NCI-H345 treated with DMSO at 0.1 percent for 48 hours (cell line): ENCODE data around the gene TNFRSF1B.

Experiments used
- DNase-seq: peaks from one replicate; lab custom pipeline; 2025; ENCODE audit not compliant: unreplicated experiment; lab: John Stamatoyannopoulos, UW

The TNFRSF1B gene

DNA sequence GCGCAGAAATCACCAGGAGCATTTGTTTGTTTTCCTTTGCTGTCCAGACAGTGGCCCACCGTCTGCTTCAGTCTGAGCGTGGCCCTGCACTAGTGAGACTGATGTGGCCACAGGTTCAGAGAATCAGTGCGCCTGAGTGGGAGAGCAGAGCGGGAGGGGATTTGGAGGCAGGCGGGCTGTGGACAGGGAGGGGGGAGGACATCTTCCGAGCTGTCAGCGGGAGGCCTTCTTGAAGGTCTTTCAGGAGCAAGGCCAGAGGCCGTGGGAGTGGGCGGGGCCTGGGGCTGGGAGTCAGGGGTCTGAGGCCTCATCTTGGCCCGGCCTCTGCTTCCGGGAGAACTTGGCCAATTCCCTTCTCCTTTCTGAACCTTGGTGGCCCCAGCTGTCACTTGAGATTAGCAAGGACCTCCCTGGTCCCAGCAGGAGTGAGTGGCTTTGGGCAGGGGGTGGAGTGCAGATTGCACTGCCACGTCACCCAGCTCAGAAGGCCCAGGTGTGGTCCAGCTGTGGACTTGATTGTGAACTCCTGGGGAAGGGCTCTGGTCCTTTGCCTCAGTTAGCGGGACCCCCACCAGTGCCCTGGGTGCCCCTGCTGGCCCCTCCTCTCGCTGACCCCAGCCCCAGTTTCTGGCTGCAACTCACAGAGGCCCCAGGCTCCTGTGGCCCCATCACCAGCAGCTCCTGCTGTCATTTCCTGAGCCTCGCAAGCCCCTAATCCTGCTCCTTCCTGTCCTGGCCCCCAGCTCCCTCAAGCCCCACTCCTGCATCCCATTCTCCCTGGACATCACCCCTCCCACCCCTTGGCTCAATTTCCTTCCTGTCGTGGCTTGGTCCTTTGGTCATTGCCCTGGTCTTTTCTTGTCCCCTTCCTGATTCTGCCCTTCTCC is 8.4 kb downstream of the TNFRSF1B start:
- DNase-seq, result no peak

DNA sequence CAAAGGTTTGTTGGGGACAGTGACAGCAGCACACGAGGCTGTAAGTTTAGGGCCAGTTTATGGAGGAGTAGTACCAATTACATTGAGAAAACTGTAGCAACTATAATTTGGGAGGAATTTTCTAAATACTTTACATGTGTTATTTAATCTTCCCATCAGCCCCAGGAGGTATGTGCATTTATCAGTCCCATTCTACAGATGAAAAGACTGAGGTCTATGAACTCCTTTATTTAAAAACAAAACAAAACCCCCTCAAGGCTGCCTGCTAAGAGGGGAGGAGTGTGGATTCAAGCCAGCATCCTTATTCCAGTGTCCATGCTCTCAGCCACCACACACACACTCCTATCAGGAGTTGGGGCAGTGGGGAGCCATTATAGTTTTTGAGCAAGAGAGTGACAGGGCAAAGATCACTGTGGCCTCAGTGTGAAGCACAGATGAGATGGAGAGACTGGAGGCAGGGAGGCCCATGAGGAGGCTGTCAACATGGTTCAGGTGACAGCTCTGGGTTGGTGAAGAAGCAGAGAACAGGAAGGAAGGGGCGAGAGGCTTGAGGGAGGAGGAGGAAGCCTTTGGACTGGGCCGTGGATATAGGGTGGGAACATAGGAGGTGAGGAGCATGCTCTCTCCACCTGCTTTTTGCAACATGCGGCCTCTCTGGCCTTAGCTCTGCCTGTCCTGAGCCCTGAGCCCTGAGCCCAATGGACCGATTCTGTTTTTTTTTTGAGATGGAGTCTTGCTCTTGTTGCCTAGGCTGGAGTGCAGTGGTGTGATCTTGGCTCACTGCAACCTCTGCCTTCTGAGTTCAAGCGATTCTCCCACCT is 9.7 kb downstream of the TNFRSF1B start:
- no peak for DNase-seq

DNA sequence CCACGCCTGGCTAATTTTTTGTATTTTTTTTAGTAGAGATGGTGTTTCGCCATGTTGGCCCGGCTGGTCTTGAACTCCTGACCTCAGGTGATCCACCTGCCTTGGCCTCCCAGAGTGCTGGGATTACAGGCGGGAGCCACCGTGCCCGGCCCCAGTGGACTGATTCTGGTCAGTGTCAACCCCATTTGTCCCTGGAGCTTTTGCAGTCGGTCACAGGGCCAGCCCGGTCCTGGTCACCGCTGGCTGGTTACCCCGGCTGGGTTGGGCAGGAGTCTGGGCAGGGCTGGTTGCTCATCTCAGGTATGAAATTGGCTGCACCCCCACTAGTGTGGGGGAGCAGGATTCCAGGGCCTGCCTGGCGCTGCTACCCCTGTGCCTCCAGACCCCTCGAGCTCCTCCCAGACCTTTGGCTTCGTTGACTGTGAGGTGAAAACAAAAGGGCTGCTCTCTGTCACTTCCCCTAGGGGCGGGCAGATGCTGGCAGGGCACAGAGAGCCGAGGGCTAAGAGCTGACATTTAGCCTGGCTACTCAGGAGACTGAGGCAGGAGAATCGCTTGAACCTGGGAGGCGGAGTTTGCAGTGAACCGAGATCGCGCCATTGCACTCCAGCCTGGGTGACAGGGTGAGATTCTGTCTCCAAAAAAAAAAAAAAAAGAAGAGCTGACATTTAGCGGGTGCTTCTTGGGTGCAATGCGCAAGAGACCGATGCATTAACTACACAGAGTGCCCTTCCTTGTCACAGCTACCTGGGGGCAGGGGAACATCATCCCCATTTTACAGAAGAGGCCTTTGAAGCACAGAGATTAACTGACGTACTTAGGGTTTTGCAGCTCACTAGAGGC is 10.6 kb downstream of the TNFRSF1B start:
- DNase-seq, result no peak

DNA sequence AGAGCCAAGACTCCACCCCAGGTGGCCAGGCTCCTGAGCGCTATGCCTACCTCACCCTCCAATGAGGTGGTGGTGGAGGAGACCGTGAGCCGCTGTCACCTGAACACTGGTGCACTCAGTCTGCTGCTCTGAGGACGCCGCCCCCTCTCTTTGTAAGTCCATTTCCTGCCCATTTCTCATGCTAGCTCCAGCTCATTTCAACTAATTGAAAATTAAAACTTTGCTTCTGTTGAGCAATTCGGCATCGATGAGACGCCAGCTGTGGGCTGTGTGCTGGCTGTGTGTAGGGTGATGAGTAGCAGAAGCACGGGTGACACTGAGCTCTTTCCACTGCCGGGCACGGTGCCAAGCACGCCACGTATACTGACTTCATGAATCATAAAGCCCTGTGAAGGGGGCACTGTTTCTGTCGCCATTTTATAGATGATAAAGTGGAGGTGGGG is 11.2 kb downstream of the TNFRSF1B start:
- DNase-seq, result peak; percentile 80

DNA sequence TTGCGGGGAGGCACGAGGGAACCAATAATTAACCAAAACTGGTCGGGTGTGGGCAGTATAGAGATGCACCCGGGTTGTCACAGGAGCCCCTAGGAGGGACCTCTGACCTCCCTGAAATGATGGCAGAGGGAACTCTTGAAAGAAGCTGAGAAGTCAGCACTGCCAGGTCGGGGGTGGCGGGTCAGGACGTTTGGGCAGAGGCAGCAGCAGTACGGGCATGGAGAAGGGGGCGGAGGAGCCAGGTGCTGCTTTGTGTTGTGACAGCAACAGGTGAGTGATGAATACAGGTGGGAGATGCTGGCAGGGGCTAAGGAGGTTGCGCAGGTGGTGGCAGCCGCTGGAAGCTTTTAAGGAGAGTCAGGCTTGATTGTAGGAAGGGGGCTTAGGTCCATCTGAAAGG is 11.7 kb downstream of the TNFRSF1B start:
- DNase-seq, result peak; percentile 64

DNA sequence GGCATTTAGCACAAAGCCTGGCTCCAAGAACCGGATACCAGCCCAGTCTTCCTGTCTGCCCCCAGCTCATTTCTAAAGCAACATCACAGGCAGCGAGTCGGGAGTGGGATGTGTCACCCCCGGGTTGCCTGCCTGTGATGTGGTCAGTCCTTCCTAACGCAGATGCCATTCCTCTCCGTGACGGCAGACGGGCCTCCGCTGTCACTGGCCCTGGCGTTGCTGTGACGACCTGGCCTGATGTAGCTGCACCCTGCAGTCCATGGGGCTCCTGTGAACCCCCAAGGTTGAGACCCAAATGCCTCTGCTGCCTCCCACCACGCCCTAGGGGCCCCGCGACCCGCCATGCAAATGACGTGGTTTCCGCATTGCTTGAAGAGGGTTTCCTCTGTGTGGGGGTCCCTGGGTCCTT is 12.3 kb downstream of the TNFRSF1B start:
- DNase-seq, result no peak

DNA sequence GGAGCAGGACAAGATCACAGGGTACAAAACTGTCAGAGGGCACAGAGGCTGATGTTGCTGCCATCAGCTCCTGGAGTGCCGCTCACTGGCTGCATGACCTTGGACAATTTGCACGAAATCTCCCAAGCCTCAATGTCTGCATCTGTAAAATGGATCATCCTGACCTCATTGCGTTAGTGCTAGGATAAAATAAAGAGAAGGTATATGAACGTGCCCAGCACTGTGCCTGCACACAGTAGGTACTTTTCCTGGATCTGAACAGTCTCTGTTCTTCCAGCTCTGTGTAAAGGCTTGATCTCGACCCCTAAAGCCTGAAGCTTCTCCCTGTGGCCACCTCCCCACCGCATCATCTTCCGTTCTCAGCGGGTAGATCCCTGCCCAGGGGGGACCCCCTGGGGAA is 12.9 kb downstream of the TNFRSF1B start:
- no peak for DNase-seq

DNA sequence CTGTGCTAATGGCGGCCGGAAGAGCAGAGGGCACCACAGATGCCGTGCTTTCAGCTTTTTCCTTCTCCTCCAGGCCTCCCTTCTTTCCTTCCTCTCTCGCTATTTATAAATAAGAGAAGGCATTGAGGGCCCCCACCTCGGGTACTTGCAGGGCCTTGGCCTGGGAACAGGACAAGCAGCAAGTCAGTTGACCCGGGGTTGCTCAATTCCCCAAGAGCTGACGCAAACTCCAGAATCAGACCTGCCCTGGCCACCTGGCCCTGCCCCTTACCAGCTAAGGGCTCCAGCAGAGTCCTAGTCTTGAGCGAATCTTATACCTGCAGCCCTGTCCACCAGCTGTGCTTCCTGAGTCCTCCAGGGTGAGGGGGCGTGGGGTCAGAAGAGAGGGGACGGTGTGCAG is 13.5 kb downstream of the TNFRSF1B start:
- no peak for DNase-seq

DNA sequence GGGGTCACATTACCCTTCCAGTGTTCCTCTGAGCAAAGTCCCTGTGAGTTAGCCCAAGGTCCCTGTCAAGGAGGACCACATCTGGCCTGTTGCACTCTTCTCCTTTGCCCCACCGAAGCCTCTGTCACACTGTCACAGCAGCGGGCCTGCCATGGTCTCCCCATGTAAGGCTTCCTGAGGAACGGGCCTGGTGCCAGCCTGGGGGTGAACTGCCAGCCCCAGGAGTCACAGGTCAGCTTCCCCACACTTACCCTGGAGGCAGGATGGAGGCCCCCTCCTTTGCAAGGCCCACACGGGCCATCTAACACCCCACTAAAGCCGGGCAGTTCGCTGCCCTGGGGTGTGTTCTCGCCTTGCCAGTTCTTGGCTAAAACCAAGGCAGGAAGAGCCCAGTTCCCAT is 14.1 kb downstream of the TNFRSF1B start:
- DNase-seq, result no peak

DNA sequence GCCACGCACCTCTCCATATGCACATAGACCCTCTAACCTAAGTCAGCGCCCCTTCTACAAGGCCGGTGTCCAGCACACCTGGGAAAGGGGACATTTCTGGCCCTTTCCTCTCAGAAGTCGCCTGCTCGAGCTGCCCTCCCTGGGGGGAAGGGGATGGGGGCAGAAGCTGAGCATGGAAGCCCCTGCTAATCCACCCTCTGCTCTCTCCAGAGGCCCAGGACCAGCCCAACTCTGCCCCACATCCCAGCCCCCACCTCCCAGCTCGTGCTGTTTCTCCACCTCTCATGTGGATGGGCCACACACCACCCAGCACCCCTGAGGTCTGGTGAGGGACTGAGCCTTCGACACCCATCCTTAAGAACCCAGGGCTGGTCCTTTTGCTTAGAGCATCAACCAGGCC is 14.8 kb downstream of the TNFRSF1B start:
- DNase-seq, result no peak

DNA sequence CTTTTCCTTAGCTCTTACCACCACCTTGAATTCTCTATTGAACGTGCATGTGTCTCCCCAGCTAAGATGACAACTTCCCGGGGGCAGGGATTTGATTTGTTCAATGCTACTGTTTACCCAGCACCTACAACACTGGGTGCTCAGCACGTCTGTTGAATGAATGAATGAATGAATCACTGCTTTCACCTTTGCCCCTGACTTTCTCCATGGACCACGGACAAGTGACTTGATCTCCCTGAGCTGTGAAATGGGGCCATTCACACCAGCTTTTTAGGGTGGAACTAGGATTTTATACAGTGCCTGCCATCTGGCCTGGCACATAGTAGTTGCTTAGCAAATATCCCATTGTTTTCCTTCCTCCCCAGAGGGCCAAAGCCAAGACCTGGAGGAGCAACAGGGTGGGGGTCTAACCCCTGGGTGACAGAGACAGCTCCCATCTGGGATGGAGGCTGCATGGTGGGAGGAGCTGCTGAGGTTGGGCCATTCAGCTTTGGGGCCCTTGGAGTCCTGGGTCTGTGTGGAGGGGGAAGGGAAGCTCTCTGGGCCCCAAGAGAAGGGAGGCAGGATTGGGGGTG is 15.7 kb downstream of the TNFRSF1B start:
- DNase-seq, result no peak

DNA sequence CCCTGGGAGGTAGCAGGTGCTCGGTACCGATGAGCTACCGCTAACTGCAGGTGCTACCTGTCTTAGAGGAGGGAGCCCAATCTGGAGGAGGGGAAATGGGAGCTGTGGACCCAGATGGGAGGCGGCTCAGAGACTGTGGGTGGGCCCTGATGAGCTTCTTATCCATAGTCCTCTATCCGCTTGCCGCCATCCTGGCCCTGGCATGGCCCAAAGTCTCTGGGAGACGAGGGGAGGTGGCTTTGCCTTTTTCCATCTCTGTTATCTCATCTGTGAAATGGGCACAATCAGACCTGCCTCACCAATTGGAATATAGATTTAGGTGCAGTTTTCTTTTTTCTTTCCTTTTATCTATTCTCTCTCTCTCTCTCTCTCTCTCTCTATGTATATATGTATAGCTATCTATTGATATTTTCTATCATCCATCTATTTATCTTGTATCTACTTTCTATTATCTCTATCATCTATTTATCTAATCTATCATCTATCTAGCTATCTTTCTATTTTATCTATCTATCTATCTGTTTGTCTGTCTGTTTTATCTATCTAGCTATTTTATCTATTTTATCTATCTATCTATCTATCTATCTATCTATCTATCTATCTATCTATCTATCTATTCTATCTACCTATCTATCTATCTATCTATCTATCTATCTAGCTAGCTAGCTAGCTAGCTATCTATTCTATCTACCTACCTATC is 16.5 kb downstream of the TNFRSF1B start:
- no peak for DNase-seq

DNA sequence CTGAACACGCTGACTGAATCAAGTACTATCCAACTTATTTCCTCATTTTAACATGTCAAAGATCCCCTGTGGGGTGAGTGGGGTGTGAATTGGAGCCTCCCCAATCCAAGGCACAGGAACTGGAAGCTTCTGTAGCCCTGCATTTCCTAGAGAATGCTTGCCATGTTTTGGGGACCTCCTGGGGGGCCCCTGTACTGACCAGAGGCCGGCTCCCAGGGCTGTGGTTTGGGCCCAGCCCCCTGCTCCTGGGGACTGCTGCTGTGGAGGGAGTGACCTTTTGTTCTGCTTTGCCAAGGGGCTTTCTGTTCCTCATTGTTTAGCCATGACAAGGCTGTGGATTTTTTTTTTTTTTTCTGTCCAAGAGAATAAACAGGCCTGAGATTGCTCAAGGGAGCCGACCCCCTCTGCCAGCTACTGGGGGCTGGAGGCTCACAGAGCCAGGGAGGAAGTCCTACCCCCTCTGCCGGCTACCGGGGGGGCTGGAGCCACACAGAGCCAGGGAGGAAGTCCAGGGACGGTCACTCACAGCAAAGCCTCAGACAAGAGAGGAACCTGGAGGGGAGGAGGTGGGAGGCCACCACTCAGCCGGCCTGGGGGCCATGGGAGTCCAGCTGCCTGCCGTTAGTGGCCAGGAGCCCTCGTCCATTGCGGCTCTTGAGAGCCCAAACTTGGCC is 17.4 kb downstream of the TNFRSF1B start:
- DNase-seq, result no peak

DNA sequence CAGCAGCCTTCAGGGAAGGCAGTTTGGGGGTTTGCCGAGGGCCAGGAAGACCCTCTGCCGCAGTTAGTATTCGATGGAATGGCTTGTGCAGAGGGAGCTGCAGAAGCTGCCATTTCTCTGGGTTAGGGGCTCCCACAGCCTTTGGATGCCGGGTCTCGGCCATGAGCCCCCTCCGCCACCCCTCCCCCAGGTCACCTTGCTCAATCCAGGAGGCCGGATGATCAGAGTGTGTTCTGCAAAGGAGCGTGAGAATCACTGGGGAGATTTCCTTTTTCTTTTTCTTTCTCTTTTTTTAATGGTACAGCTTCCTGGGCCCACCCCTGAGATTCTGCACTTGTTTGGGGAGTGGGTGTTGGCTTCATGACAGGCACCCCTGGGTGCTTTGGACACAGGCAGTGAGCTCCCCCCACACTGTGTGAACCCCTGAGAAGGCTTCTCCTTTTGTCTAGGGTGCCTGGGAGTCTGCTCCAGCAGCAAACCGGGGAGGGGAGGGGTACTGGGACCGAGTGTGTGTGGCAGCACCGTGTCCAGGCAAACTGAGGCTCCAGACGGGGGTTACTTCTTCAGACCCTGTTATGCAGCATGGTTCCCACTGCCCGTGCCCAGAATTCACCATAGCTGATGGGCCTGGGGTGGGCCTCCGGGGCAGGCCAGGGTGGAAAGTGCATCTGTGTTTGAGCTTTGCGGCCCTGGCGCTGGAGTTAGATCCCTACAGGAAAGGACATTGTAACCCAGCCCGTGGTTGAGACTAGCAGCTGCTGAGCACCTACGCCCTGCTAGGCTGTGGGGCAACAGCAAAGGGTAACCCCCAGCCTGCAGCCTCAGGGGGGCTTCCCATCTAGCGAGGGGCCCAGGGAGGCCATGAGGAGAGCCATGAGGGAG is 18.5 kb downstream of the TNFRSF1B start:
- no peak for DNase-seq

DNA sequence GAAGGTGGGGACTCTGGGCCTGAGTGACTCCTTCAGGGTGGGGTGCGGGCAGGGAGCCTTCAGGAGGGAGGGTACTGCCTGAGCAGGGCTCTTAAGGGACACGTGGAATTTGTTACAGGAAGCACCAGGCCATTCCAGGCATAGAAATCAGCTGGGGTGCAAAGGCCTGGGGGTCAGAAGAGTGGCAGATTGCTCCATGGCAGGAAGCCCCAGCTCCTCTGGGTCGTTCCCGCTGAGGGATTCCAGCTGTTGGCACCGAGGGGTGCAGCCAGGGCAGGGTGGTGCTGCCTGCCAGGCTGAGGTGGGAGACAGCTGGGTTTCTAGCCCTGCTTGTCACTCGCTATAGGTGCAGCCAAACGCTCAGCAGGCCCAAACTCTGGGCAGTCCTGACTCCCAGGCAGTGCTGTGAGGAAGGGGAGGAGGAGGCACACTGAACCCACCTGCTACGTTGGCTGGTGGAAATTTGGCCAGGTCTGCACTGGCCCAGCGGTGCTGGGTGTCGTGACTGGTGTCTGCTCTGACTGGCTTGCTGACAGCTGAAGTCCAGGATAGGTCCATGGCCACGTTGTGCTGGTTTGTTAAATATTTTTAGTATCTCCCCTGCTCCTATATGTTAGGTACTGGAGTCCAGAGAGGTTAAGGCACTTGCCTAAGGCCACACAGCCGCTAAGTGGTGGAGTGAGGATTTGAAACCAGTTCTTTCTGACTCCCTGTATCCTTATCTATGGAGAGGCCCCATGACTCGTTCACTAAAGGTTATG is 19.3 kb downstream of the TNFRSF1B start:
- DNase-seq, result no peak

DNA sequence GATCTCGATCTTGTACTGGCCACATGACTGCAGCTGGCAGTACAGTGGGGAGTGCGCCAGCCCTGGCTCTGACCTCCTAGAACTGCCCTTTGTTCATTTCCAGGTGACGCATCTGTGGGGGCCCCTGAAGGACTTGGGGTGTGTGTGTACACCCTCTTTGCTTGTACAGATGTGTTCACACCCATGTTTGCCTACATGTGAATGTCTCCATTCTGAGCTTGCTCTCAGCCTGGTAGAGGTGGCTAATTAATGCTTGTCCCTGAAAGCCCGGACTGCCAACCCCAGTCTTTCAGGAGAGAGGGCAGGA is 19.8 kb downstream of the TNFRSF1B start:
- no peak for DNase-seq

DNA sequence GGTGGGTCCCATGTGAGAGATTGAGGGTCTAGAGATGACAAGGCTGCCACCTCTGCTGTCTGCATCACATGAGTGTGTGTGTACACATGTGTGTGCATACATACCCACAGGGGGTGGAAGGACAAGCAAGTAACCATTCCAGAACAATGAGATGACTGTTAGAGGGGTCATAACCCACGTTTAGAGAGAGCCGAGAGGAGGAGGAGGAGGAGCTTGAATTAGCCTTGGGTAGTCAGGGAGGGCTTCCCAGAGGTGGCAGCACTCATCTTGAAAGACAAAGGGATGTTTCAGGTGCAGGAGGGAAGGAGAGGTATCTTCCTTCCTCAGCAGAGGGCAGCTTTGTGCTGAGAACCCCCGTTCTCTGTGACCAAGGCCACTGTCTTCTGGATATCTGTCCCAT is 21.3 kb downstream of the TNFRSF1B start:
- DNase-seq, result no peak

DNA sequence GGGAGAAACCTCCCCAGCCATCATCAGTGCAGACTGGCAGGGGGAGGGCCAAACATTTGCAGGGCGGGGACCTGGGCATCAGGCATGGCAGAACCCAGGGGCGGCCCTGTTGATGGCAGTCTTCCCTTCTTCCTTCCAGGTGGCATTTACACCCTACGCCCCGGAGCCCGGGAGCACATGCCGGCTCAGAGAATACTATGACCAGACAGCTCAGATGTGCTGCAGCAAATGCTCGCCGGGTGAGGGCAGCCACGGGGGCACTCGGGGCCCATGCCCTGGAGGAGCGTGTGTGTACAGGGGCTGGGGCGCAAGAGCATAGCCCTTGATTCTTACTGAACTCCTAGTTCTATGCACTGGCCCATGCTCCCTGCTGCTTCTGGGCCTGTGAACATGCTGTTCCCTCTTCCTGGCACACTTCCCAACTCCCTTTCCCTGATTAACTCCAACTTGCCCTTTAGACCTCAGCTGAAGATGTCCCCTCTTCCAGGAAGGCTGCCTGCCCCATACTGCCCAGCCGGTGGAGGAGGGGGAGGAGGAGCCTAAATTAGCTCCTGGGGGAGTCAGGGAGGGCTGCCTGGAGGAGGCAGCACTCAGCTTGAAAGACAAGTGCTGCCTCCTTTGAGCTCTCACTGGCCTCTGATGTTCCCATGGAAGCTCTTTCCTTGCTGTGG is 22.0 kb downstream of the TNFRSF1B start:
- DNase-seq, result no peak
